HG02571 (cell line): Measurements from ENCODE around the gene MGAT5.

ENCODE experiments used
- ATAC-seq: cut with Tn5 transposase; IDR thresholded peaks from one replicate; pipeline ENCODE4 v1.9.1; 2021; ENCODE audit warnings: mild to moderate bottlenecking, moderate library complexity; ENCODE audit not compliant: unreplicated experiment

Gene MGAT5

DNA sequence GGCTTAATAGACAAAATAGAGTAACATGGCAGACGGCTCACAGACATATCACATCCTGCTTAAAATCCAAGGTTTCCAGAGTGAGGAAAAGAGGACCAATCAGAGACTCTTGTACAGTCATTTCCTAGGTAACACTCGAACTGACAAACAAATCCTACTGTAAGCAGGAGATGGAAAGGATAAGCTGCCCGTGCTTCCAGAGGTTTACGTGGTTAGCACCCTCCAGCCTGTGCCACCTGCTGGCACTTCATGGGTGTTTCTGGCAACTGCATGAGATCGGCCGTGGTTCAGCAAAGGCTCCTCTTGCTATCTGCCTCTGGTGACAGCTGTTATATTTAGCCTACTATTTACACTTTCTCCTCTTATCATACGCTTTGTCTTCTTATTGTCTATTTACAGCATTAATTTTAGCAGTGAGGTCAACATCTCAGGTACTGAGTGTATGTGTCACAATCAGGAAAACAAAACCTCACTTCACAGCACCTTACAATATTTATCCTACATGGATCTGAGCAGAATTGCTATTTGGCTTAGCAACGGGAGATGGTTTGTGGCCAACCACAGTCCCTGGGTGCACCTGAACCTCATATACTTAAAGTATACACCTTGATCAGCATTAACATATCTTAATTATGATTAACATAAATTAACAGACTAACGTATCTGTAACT is 238.0 kb downstream of the MGAT5 start:
- ATAC-seq = no peak

DNA sequence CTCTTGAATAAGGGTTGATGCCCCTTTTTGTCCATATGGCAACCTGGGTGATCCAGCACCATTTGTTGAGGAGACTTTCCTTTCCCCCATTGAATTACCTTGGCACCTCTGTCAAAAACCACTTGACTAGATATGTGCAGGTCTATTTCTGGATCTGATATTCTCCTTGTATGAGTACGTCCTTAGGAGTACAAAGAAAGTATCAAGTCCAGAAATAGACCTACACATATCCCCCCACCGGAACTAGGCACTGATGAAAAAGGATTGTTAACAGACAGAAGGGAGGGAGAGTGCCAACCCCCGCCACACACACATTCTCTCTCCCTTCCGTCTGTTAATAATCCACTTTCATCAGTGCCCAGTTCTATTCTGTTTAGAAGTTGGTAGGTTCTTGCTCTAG is 239.9 kb downstream of the MGAT5 start:
- ATAC-seq = no peak

DNA sequence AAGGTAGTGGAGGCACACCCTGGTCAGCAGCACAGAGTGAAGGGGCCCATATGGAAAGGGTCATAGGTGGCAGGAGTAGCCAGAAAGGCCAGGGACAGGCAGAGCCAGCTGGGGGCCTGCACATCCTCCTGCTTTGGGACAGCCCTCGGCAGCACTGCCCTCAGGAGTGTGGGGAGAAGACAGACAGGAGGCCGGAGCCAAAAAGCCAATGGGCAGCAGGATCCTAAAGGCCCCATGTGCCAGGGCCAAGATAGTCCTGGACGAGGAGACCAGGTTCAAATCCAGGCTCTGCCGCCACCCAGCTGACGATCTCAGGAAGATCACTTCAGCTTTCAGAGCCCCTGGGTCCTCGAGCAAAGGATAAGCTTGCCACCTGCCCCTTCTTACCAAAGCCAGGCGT is 244.8 kb downstream of the MGAT5 start:
- no peak for ATAC-seq

DNA sequence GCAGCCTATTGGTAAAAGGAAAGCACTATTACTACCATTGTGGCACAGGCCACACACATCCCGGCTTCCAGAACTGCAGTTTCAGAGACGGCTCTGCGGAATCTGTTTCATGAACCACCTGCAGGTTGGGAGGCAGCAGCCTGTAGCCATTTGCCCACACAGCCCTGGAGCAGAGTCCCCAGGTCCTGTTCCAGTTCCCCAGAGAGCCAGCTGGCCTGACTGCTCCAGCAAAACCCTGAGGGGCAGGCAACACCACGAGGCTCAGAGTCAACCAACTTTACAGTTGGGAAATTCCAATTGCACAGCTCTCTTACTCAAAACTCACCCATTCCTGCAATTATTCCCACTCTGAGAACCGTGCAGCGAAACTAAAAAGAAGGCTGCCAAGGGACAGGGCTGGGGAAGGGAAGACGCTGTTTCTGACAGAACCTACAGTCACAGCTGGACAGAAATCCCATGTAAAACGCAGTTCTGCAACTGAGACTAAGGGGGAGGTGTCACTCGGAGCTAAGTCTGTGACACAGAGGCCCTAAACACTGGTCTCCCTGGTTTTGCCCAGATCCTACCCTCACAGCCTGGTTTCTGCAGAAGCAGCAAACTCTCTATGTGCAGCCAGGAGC is 245.5 kb downstream of the MGAT5 start:
- no peak for ATAC-seq

DNA sequence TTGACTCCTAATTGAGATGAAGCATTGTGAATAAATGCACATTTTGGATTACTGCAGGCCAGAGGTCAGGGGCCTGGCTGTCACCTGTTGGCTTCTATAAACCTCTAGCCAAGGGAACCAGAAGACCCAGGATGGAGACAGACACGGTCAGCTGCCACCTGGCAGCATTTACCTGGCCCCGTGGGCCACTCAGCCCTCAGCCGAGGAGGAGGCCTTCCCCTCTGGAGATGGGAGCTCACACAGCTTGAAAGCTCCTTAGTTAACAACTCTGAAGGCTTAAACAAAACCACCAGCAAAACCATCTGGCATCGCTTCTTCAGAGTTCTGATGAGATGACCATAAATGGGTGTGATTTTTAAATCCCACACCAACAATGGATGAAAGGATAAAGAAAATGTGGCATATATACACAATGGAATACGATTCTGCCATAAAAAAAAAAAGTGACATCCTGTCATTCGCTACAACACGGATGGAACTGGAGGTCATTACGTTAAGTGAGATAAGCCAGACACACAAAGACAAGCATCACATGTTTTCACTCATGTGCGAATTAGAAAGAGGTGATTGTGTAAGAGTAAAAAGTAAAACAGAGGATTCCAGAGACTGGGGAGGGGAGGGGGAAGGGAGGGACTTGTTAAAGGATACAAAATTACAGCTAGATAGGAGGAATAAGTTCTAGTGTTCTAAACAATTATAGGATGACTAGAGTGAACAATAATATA is 246.5 kb downstream of the MGAT5 start:
- ATAC-seq = no peak

DNA sequence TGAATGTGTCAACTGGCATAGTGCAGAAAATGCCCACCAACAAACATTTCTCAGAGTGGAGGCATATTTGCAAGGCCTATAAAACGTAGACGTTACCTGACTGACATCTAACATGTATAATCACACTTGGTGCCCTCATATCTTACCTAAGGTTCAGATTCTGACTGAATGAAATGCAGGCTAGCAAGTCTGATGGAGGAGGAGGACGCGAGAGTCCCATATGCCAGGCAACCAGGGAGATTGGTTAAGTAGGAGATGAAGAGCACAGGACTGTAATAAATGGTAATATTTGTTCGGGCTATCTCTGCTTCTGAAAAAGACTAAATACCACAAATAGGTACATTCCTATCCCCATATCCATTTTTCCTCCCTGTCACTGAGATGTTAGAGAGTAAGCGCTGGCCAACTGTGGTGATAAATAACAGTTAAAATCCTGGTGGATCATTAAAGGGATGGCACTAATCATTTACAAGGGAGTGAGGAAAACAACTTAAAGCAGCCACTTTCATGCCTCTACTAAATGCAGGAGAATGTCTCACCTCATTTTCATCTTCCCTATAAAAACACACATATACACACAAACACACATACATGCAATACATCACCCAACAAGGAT is 247.7 kb downstream of the MGAT5 start:
- no peak for ATAC-seq

DNA sequence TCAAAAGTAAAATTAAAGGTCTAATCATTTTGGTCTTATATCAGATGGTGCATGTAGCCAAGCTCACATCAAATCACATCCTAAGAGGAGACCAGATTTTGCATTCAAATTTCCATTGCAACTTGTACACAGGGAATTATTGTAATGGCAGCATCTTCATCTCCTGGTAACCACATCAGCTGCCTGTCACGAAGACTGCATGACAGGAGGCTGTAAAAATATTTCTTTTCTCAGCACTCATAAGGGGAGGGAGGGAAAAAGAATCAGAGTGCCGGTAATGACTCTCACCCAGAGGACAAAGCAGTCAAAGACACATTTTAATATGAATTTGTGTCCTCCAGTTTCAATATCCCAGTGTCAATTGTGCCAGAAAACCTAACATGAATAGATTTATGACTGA is 248.2 kb downstream of the MGAT5 start:
- ATAC-seq = no peak
